ENCODE measurements around the gene C2orf76.
"Not testable (repeated sequence)": the region's sequence is repeated elsewhere in the genome, so short reads cannot be mapped to it uniquely, and the experiment has no call there.

C2orf76 gene

DNA sequence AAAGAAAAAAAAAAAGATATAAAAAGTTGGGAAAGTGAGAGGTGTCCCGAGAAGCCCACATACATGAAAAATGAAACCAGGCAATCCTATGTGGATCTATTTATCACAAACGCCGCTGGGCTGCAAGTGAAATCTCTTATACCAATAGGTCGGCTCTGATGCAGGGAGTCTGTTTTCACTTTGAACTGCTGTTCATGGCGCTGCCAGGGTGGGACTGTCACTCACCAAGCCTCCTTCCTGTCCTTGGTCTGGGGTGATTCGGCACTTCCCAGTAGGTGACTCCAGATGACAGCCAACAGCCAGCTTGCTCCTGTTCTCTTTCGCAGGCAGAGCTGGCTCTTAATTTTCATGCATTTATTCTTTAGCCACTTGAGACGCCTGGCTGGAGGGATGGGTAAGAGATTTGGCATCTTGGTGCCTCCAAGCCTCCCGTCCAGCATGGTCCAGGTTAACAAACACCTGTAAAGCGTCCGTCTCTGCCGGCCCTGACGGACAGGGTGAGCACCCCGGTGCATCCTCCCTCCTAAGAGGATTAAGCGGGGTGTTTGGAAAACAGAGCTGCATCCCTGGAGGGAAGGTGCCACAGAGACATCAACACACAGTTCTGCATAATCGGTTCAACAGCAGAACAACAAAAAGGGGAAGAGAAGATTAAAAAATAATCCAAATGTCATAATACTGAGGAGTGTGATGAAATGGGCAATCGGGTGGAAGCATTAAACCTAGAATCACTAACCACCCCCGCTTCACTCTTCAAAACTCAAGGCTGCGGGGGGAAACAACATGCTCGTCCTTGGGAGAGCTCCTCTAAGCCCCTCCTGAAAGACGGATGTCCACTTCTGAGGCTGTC is 84.3 kb downstream of the C2orf76 start:
- H3K4me3 ChIP-seq (ENCODE audit: low read depth, low read length): no peak overlapping the region
- no peak for DNase-seq (ENCODE audit: low read depth)
- TF ChIP-seq, protein P1, sequence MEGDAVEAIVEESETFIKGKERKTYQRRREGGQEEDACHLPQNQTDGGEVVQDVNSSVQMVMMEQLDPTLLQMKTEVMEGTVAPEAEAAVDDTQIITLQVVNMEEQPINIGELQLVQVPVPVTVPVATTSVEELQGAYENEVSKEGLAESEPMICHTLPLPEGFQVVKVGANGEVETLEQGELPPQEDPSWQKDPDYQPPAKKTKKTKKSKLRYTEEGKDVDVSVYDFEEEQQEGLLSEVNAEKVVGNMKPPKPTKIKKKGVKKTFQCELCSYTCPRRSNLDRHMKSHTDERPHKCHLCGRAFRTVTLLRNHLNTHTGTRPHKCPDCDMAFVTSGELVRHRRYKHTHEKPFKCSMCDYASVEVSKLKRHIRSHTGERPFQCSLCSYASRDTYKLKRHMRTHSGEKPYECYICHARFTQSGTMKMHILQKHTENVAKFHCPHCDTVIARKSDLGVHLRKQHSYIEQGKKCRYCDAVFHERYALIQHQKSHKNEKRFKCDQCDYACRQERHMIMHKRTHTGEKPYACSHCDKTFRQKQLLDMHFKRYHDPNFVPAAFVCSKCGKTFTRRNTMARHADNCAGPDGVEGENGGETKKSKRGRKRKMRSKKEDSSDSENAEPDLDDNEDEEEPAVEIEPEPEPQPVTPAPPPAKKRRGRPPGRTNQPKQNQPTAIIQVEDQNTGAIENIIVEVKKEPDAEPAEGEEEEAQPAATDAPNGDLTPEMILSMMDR (IDR thresholded peaks at IDR 0.05; ENCODE audit: low read depth, low read length, missing control alignments): no peak

DNA sequence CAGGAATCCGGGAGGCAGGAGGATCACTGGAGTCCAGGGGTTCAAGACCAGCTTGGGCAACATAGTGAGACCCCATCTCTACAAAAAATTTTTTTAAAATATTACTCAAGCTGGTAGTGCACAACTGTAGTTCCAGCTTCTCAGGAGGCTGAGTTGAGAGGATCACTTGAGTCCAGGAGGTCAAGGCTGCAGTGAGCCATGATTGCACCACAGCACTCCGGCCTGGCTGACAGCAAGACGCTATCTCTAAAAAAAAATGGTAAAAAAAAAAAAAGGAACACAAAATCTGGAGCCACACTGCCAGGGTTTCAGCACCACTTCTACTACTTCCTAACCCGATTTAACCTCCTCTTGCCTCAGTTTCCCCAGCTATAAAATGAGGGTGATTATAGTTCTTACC is 86.0 kb downstream of the C2orf76 start:
- TF ChIP-seq, protein P1 (IDR thresholded peaks at IDR 0.05; ENCODE audit: low read depth, low read length, missing control alignments): no peak

DNA sequence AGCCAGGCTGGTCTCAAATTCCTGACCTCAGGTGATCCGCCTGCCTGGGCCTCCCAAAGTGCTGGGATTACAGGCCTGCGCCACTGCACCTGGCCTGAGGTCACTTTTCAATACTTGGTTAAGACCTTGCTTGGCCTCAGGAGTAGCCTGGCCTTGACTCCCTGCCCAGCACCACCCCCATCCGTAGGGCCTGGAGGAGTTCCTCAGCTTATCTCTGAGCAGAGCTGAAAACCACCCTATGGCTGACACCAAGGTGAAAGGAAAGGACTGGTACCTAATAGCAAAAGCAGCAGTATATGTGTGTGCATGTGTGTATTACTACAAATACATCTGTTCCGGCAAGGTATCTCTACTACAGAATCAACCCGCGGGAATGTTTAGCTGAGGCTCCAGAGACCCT is 87.0 kb downstream of the C2orf76 start:
- TF ChIP-seq, protein P1 (IDR thresholded peaks at IDR 0.05; ENCODE audit: low read depth, low read length, missing control alignments): no peak
- DNase-seq (ENCODE audit: low read depth): no peak
- no peak overlapping the region for H3K4me3 ChIP-seq (ENCODE audit: low read depth, low read length)

More for the DNA sequence above, 86.0 kb downstream of the C2orf76 start:
- no peak for DNase-seq (ENCODE audit: low read depth)
- H3K4me3 ChIP-seq (ENCODE audit: low read depth, low read length): no peak overlapping the region

DNA sequence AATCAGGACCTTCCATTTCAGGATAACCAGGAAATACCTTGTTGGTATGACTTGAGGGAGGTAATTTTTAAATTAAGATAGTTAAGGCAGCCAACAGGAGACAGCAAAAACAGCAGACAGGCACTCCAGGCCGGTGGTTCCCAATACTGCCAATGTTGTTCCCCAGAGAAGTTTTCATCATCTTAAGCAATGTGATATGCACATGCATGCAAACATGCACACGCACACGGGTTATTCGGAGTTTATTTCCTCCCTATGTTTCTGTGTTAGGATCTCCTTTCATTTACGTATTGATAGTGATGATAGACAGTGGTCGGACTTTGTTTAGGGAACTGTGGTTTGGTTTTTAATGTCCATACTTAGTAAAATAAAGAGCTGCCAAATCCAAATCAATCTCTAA is 87.7 kb downstream of the C2orf76 start:
- TF ChIP-seq, protein P1 (IDR thresholded peaks at IDR 0.05; ENCODE audit: low read depth, low read length, missing control alignments): no peak

DNA sequence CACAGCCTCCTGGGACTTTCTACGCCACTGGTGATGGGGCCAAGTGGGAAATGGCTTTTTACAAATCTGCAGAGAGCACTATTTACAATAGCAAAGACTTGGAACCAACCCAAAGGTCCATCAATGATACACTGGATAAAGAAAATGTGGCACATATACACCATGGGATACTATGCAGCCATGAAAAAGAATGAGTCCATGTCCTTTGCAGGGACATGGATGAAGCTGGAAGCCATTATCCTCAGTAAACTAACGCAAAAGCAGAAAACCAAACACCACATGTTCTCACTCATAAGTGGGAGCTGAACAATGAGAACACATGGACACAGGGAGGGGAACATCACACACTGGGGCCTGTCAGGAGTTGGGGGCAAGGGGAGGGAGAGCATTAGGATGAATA is 88.2 kb downstream of the C2orf76 start:
- DNase-seq (ENCODE audit: low read depth); H3K4me3 ChIP-seq (ENCODE audit: low read depth, low read length): not testable (repeated sequence)

More for the DNA sequence above, 87.7 kb downstream of the C2orf76 start:
- no peak for DNase-seq (ENCODE audit: low read depth)
- H3K4me3 ChIP-seq (ENCODE audit: low read depth, low read length): no peak overlapping the region

DNA sequence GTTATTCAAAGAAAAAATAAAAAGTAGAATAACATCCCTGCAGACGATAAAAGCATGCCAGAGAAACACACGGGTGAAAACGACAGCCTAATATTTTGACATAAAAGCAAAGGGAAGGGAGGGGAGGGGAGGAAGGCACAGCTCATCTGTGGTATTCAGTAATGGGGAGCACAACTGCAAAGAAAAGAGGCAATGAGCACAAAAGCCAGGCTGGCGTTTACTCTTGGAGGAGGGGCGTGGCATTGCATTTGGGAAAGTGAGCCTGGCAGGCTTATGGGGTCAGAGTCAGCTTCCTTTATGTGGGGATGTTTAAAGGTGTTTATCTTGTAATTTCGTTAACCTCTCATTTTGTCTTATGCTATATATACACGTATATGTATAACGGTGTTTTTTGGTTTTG is 89.8 kb downstream of the C2orf76 start:
- H3K4me3 ChIP-seq (ENCODE audit: low read depth, low read length): no peak overlapping the region
- DNase-seq (ENCODE audit: low read depth): no peak
- TF ChIP-seq, protein P1 (IDR thresholded peaks at IDR 0.05; ENCODE audit: low read depth, low read length, missing control alignments): no peak

DNA sequence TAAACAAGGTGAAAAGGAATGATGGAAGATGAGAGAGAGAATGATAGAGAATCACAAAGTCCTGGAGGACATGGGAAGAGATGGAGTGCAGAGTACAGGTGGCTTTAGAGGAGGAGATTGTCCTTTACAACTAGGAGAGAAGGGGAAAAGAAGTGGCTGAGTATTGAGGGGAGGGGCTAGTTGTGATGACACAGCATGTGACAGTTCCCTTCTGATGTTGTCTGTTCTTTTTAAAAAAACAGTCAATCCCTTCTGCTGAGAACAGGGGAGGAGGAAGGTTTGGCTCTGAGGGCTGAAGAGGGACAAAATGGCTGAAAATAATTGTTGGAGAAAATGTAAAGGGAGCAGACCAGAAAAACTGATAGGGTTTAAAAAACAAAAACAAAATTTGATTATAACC is 99.0 kb downstream of the C2orf76 start:
- TF ChIP-seq, protein P1 (IDR thresholded peaks at IDR 0.05; ENCODE audit: low read depth, low read length, missing control alignments): no peak
- no peak overlapping the region for H3K4me3 ChIP-seq (ENCODE audit: low read depth, low read length)
- DNase-seq (ENCODE audit: low read depth): no peak
